RWPE2 (cell line): Measurements from ENCODE around the gene ACOXL.

Experiments
- ATAC-seq: fragments of 200-7000 bp; cut with Tn5 transposase; 3 replicates; pipeline ENCODE4 v1.9.1; 2021; ENCODE audit warnings: low read depth
- DNase-seq: peaks from one replicate; pipeline ENCODE4 v3.0.0-alpha.2; 2020; ENCODE audit warnings: low spot score
- H3K27ac ChIP-seq: fragments of 450-650 bp; 2 replicates; pipeline ENCODE4 v1.5.1; 2017; ENCODE audit warnings: mild to moderate bottlenecking; ENCODE audit not compliant: poor library complexity, severe bottlenecking
- H3K27me3 ChIP-seq: fragments of 250-450 bp; sonication (Bioruptor Pico); 2 replicates; pipeline ENCODE4 v1.5.1; 2021; ENCODE audit warnings: mild to moderate bottlenecking, moderate library complexity; ENCODE audit not compliant: insufficient read depth, poor library complexity, severe bottlenecking
- H3K36me3 ChIP-seq: fragments of 250-450 bp; sonication (Bioruptor Pico); 2 replicates; pipeline ENCODE4 v1.5.1; 2020; ENCODE audit warnings: low read depth, mild to moderate bottlenecking, moderate library complexity
- H3K4me1 ChIP-seq: fragments of 250-450 bp; sonication (Bioruptor Pico); 2 replicates; pipeline ENCODE4 v1.5.1; 2021; ENCODE audit warnings: mild to moderate bottlenecking, moderate library complexity; ENCODE audit not compliant: insufficient read depth, poor library complexity, severe bottlenecking
- H3K4me3 ChIP-seq: fragments of 250-450 bp; sonication (Bioruptor Pico); 2 replicates; pipeline ENCODE4 v1.5.1; 2021; ENCODE audit warnings: mild to moderate bottlenecking, moderate library complexity; ENCODE audit not compliant: severe bottlenecking
- H3K9me3 ChIP-seq: fragments of 250-450 bp; sonication (Bioruptor Pico); 2 replicates; pipeline ENCODE4 v1.5.1; 2021; ENCODE audit warnings: mild to moderate bottlenecking, moderate library complexity; ENCODE audit not compliant: severe bottlenecking
- CTCF ChIP-seq: fragments of 450-650 bp; IDR thresholded peaks from one replicate; pipeline ENCODE4 v1.5.1; 2017; ENCODE audit warnings: mild to moderate bottlenecking, moderate library complexity; ENCODE audit not compliant: poor library complexity, severe bottlenecking

ACOXL gene

GRCh38 chr2:110906613-110907298, 174.4 kb downstream of the ACOXL start:
- no peaks in the 10 kb centered on the region for H3K9me3 ChIP-seq
- no peak for ATAC-seq
- H3K4me3 ChIP-seq, result no peak overlapping the region

GRCh38 chr2:110909501-110909900, 177.1 kb downstream of the ACOXL start:
- H3K4me1 ChIP-seq, result no peaks in the 10 kb centered on the region
- TF ChIP-seq CTCF, result no peak
- H3K9me3 ChIP-seq, result no peaks in the 10 kb centered on the region
- H3K4me3 ChIP-seq, result no peak overlapping the region
- DNase-seq (no peak), ATAC-seq (no peak)
- H3K27me3 ChIP-seq, result peaks cover 5% of the 10 kb centered on the region
- H3K27ac ChIP-seq, result no peak overlapping the region
- H3K36me3 ChIP-seq, result no peaks in the 10 kb centered on the region

More at GRCh38 chr2:110906613-110907298, 174.4 kb downstream of the ACOXL start:
- DNase-seq, result no peak
- TF ChIP-seq CTCF, result no peak
- Histone ChIP-seq H3K4me1 (no peaks in the 10 kb centered on the region), H3K36me3 (no peaks in the 10 kb centered on the region), H3K27me3 (peaks cover 5% of the 10 kb centered on the region), H3K27ac (no peak overlapping the region)

GRCh38 chr2:110910423-110910822, 178.1 kb downstream of the ACOXL start:
- Histone ChIP-seq H3K27me3 (peaks cover 5% of the 10 kb centered on the region), H3K4me1 (no peaks in the 10 kb centered on the region), H3K27ac (no peak overlapping the region), H3K9me3 (no peaks in the 10 kb centered on the region), H3K4me3 (no peak overlapping the region), H3K36me3 (no peaks in the 10 kb centered on the region)
- TF ChIP-seq CTCF, result no peak
- DNase-seq, result no peak
- ATAC-seq, result no peak

- no peak overlapping the region for H3K4me3 ChIP-seq
- no peak overlapping the region for H3K27ac ChIP-seq
- no peaks in the 10 kb centered on the region for H3K36me3 ChIP-seq
- TF ChIP-seq CTCF, result no peak
- no peaks in the 10 kb centered on the region for H3K4me1 ChIP-seq
- ATAC-seq, result no peak
- no peaks in the 10 kb centered on the region for H3K9me3 ChIP-seq
- peaks cover 9% of the 10 kb centered on the region for H3K27me3 ChIP-seq
- no peak for DNase-seq
These were observed 187.4 kb downstream of the ACOXL start for GRCh38 chr2:110919738-110920137.

GRCh38 chr2:110925479-110925878, 193.1 kb downstream of the ACOXL start:
- H3K27ac ChIP-seq, result no peak overlapping the region
- no peak for TF ChIP-seq CTCF
- peaks cover 5% of the 10 kb centered on the region for H3K27me3 ChIP-seq
- H3K36me3 ChIP-seq, result no peaks in the 10 kb centered on the region
- no peaks in the 10 kb centered on the region for H3K4me1 ChIP-seq
- no peak for ATAC-seq
- no peak for DNase-seq
- H3K9me3 ChIP-seq, result peaks cover 3% of the 10 kb centered on the region
- H3K4me3 ChIP-seq, result no peak overlapping the region
